ENCODE measurements around the gene POLR3C.
"Not testable (repeated sequence)": the region's sequence is repeated elsewhere in the genome, so short reads cannot be mapped to it uniquely, and the experiment has no call there.

POLR3C gene, protein sequence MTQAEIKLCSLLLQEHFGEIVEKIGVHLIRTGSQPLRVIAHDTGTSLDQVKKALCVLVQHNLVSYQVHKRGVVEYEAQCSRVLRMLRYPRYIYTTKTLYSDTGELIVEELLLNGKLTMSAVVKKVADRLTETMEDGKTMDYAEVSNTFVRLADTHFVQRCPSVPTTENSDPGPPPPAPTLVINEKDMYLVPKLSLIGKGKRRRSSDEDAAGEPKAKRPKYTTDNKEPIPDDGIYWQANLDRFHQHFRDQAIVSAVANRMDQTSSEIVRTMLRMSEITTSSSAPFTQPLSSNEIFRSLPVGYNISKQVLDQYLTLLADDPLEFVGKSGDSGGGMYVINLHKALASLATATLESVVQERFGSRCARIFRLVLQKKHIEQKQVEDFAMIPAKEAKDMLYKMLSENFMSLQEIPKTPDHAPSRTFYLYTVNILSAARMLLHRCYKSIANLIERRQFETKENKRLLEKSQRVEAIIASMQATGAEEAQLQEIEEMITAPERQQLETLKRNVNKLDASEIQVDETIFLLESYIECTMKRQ

GRCh38 chr1:145823565-145824498 lies at the start of gene POLR3C, which contains the start of gene RNF115:
Gene POLR3C (plus strand): TSS chr1:145824200. CDS start chr1:145825777, 1,577 bp downstream.
Gene RNF115 (minus strand): TSS chr1:145824095. CDS start chr1:145823873, 222 bp downstream.
- in situ Hi-C loops (cut with MboI; ENCODE audit: low sequenced_read_pairs): no loop called here

GRCh38 chr1:145777357-145778145 lies 46.4 kb upstream of the POLR3C start:
- in situ Hi-C loops (cut with MboI; ENCODE audit: low sequenced_read_pairs): no loop called here

GRCh38 chr1:145778146-145778540 lies 45.9 kb upstream of the POLR3C start:
- in situ Hi-C loops (cut with MboI; ENCODE audit: low sequenced_read_pairs): no loop called here

DNA sequence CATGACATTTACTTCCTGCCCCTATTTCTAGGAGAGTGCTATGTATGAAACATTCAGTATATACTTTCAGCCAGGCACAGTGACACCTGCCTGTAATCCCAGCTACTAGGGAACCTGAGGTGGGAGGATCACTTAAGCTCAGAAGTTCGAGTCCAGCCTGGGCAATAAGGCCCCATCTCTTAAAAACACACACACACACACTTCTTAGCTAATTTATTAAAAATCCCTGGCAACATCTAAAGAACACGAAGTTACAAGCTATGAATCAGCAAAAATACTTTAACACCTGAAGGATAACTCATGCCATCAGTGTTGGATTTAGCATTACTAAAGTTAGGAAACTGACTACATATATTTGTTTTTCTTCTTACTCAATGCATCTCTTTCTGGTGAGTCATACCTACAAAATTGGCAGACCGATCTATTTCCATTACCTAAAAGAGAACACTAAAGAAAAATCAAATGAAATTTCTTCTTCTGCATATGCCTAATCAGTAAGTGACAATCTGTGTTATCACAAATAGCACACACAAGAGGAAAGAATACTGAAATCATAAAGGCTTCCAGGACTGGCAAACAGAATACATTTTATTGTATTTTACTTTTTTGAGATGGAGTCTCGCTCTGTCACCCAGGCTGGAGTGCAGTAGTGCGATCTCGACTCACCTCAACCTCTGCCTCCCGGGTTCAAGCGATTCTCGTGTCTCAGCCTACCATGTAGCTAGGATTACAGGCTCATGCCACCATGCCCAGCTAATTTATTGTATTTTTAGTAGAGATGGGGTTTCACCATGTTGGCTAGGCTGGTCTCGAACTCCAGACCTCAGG lies 41.5 kb upstream of the POLR3C start:
- in situ Hi-C loops (cut with MboI; ENCODE audit: low sequenced_read_pairs): no loop called here

DNA sequence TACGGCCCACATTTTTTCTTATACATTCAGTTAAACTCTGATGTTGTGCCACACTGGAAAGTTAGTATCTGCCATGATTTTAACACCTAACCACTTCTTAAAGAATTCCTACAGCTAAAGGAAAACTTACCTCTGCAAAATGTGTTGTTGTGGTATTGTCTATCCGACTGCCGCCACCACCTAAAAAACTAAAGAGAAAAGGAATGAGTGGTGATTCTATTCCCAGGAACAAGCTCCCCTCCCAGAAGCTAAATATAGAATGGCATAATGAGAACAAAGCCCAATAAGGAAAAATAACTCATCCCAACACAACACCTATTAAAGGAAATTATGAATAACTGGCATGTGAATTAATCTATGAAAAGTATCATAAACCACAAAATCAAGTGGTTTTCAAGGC lies 39.6 kb upstream of the POLR3C start:
- in situ Hi-C loops (cut with MboI; ENCODE audit: low sequenced_read_pairs): no loop called here

DNA sequence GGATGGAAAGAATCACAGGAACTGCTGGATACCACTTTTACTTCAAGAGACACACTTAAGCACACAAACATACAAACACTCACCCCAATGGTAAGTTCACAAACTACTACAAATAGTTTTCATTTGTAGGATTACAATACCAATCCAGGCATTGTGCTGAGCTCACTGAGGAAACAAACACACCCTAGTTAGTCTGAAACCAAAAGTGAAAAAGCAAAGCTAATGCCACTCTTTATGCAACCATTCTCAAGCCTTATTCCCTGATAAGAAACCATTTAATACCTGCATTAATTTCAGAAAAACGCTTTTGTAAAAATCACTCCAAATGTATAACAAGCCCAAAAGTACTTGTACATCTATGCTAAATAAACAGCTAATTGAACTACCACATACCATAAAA lies 38.5 kb upstream of the POLR3C start:
- in situ Hi-C loops (cut with MboI; ENCODE audit: low sequenced_read_pairs): no loop called here

- in situ Hi-C loops (cut with MboI; ENCODE audit: low sequenced_read_pairs): no loop called here
Measured at GRCh38 chr1:145786271-145786670, 37.7 kb upstream of the POLR3C start.

DNA sequence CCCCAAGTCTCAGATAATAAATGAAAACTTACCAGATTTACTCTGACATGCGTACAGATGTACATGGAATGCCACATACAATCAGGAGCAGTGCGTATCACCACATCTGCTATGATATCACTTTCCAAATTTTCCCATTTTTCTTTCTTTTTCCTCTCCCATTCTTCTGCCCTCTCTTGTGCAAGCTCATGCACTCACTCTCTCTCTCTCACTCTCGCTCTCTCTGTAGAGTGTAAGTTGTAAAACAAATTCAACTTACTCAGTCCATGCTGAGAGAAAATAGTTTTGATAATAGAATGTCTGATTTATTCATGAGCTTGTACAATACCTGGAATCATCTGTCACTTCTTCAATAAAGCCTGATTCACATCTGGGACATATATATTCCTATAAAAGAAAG lies 35.4 kb upstream of the POLR3C start:
- in situ Hi-C loops (cut with MboI; ENCODE audit: low sequenced_read_pairs): no loop called here

DNA sequence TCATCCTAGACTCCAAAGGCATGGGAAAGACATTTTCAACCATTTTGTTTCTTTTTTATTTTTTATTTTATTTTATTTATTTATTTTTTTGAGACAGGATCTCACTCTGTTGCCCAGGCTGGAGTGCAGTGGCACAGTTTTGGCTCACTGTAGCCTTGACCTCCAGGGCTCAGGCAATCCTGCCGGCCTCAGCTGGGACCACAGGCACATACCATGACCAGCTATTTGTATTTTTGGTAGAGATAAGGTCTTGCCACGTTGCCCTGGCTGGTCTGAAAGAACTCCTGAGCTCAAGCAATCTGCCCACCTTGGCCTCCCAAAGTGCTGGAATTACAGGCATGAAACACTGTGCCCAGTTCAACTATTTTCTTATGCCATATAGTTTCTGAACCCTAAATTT lies 32.1 kb upstream of the POLR3C start:
- in situ Hi-C loops (cut with MboI; ENCODE audit: low sequenced_read_pairs): not testable (repeated sequence)

DNA sequence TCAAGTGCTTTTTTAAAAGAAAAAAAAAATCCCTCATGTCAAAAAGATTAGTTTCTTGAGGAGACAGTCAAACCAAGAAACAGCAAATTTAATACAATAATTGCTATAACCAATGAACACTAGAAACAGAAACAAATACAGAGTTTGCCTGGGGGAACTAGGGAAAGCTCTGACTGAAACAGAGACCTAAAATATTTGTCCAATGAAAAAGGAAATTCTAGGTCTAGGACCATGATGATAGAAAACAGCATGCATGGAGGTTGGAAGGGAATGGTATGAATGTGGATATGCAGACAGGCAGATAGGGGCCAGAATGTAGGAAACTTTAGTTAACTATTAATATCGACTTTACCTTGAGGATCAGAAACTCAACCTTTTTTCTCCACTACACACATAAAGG lies 31.5 kb upstream of the POLR3C start:
- in situ Hi-C loops (cut with MboI; ENCODE audit: low sequenced_read_pairs): no loop called here

- in situ Hi-C loops (cut with MboI; ENCODE audit: low sequenced_read_pairs): no loop called here
Measured at GRCh38 chr1:145795257-145795881, 28.6 kb upstream of the POLR3C start.

DNA sequence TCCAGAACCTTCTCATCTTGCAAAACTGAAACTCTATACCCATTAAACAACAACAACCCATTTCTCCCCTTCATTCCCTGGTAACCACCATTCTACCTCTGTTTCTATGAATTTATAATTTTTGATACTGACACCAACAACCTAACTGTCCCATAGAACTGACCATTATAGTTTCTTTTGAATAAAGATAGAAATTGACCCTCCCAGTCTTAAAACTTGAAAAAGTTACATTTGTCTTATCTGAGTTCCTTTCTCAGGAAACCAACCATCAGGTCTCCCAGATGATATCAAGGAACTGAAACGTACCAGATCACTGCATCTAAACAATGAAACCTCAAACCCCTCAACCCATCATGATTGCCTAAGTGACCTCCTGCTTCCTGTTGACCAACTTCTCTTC lies 27.2 kb upstream of the POLR3C start:
- in situ Hi-C loops (cut with MboI; ENCODE audit: low sequenced_read_pairs): no loop called here

DNA sequence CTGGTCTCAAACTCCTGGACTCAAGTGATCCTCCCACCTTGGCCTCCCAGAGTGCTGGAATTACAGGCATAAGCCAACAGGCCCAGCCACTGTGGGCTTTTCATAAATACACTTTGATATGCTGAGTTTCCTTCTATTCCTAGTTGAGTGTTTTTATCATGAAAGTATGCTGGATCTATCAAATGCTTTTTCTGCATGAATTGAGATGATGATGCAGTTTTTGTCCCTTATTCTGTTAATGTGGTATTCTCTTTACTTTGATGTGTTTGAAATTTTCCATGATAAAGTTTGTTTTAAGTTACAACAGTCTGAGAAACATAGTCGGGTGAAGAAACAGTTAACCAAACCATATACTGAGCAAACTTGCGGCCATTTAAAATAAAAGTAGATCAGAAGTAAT lies 24.2 kb upstream of the POLR3C start:
- in situ Hi-C loops (cut with MboI; ENCODE audit: low sequenced_read_pairs): no loop called here

- in situ Hi-C loops (cut with MboI; ENCODE audit: low sequenced_read_pairs): no loop called here
Measured at GRCh38 chr1:145804235-145805045, 19.6 kb upstream of the POLR3C start.

DNA sequence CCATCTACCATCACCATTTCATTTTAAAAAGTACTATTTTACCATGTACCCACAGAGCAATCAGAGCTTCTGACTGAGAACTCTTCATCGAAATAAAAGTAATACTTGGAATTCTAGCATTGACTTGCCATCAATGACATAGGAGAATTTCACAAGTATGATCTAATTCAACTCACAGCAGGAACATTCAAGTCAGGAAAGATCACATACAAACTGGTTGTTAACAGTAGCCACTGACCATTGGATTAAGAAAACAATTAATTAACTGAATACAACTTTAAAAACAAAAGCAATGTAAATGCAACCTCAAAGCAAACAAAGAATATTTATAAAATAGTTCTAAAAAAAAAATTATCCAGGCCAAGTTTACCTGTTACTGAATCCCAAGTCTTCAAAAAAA lies 18.9 kb upstream of the POLR3C start:
- in situ Hi-C loops (cut with MboI; ENCODE audit: low sequenced_read_pairs): no loop called here

GRCh38 chr1:145806408-145806807 lies 17.6 kb upstream of the POLR3C start:
- in situ Hi-C loops (cut with MboI; ENCODE audit: low sequenced_read_pairs): no loop called here

GRCh38 chr1:145806844-145807243 lies 17.2 kb upstream of the POLR3C start:
- in situ Hi-C loops (cut with MboI; ENCODE audit: low sequenced_read_pairs): no loop called here

DNA sequence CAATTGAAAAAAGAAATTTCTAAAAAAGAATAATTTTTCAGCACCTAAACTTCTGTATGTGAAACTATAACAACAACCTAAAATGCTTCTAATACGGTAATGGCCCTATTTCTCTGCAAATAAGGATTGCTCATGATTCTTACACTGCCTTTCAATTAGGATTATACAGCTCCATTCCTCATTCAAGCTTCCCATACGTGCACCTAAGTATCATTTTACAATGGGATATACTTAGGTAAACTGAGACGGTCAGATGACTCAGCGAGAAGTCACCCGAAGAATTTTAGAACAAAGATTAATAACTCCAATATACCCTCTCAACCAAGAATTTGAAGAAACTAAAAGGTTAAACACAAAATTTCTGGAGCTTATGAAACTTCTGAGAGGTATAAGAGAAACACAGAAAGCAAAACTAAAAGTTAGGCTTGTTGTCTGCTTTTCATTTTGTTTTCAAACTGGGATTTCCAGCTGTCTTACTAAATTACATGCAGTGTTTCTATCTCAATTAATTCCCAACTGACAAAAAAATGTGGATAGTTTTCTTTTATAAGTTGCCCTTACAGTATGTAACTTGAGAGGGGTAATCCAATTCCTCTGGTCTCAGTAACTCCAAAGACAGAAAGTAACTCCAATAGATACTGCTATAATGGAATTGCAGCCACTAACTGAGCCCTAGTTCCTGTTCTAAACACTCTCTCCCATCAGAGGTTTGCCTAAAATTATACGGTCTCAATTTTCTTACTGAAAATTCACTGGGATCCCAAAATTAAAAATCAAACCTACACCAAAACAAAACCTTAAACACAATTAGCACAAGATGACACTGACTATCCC lies 10.8 kb upstream of the POLR3C start:
- in situ Hi-C loops (cut with MboI; ENCODE audit: low sequenced_read_pairs): not testable (repeated sequence)

Measured in HL-60/S4 treated with retinoic acid at 250 ng/mL for 4 days and 3 days (cell line).